Nephron (organoid): ENCODE results near the gene PIK3R5.

Experiments used
- H3K27ac Mint-ChIP-seq, 3 experiments: 2 replicates each; pipeline ENCODE4 v1.8.0; 2020; ENCODE audit warnings: mixed read lengths in 3 of 3, mild to moderate bottlenecking in 2 of 3, moderate library complexity in 1 of 3
- H3K27me3 Mint-ChIP-seq: 2 replicates; pipeline ENCODE4 v1.8.0; 2021; ENCODE audit warnings: low read depth, mild to moderate bottlenecking, moderate library complexity, mixed read lengths
- H3K36me3 Mint-ChIP-seq: 2 replicates; pipeline ENCODE4 v1.8.0; 2020; ENCODE audit warnings: low read depth, mixed read lengths
- H3K4me1 Mint-ChIP-seq: 2 replicates; pipeline ENCODE4 v1.8.0; 2020; ENCODE audit warnings: mixed read lengths
- H3K4me3 Mint-ChIP-seq, 3 experiments: 2 replicates each; pipeline ENCODE4 v1.8.0; 2020; ENCODE audit warnings: mild to moderate bottlenecking in 3 of 3, mixed read lengths in 3 of 3, moderate library complexity in 2 of 3
- H3K9me3 Mint-ChIP-seq: 2 replicates; pipeline ENCODE4 v1.8.0; 2020; ENCODE audit warnings: mixed read lengths
- TF ChIP-seq, protein P1 (sequence below), 3 experiments: fragments of 200-600 bp; sonication (generic); IDR thresholded peaks; one replicate each; pipeline ENCODE4 v1.5.0; 2021; ENCODE audit warnings: antibody characterized with exemption in 3 of 3; ENCODE audit not compliant: unreplicated experiment in 3 of 3

Gene PIK3R5

DNA sequence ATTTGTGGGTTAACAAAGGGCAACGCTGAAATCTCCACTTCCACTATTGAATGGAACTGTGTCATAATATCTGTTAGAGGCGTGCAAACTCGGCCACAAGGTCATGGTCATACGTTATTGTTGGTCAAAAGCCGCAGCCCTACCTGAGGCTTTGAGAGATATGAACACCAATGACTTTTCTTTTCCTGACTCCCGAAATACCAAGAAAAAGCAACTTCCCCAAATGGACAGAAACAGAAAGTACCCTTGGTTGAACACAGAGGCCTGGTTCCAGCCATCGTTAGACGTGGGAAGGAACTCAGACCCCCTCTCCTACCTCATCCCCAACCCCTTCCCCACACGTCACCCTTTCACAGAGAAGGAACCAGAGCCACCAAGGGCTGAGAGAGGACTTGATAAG is 1.4 kb upstream of the PIK3R5 start:
- Mint-ChIP-seq H3K27ac (no peak overlapping the region), H3K4me1 (no peaks in the 10 kb centered on the region), H3K4me3 (peak overlapping the region; percentile 3 to 46 (median 40)), H3K9me3 (peaks cover 24% of the 10 kb centered on the region), H3K36me3 (peaks cover 3% of the 10 kb centered on the region), H3K27me3 (peaks cover 59% of the 10 kb centered on the region)
- TF ChIP-seq, protein P1, sequence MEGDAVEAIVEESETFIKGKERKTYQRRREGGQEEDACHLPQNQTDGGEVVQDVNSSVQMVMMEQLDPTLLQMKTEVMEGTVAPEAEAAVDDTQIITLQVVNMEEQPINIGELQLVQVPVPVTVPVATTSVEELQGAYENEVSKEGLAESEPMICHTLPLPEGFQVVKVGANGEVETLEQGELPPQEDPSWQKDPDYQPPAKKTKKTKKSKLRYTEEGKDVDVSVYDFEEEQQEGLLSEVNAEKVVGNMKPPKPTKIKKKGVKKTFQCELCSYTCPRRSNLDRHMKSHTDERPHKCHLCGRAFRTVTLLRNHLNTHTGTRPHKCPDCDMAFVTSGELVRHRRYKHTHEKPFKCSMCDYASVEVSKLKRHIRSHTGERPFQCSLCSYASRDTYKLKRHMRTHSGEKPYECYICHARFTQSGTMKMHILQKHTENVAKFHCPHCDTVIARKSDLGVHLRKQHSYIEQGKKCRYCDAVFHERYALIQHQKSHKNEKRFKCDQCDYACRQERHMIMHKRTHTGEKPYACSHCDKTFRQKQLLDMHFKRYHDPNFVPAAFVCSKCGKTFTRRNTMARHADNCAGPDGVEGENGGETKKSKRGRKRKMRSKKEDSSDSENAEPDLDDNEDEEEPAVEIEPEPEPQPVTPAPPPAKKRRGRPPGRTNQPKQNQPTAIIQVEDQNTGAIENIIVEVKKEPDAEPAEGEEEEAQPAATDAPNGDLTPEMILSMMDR (IDR thresholded peaks at IDR 0.05; ENCODE audit: unreplicated experiment in 3 of 3): no peak

DNA sequence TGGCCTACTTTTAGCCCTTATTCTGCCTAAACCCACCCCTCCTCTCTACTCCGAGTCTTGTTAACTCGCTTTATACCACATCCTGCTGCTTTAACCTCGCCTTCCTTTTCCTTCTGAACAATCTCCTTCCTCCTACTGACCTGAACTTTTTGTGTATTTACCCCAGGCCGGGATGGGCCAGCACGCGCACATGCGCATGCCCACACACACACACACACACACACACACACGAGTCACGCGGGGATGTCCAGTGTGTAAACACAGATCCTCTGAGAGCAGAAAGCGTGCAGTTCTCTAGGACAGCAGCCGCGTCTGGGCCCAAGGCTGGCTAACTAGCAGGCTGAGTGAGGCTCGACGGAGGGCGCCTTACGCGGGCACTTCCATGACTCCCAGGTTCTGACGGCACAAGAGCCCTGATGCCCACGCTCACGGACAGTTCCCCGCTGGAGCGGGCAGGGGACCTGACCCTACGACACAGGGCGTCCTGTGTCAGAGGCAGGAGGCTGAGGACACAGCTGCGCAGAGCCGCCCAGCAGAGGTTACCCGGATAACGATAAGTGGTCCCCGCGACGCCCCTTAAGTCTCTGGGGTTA is 610 bp downstream of the PIK3R5 start:
- TF ChIP-seq, protein P1 (IDR thresholded peaks at IDR 0.05; ENCODE audit: unreplicated experiment in 3 of 3): no peak
- Mint-ChIP-seq H3K4me1 (no peaks in the 10 kb centered on the region), H3K27me3 (peaks cover 66% of the 10 kb centered on the region), H3K4me3 (peak overlapping the region in 2 of 3 experiments; percentile 29 to 45), H3K36me3 (peaks cover 3% of the 10 kb centered on the region), H3K27ac (no peak overlapping the region), H3K9me3 (peaks cover 17% of the 10 kb centered on the region)

GRCh38 chr17:8963647-8964258 is 1.8 kb downstream of the PIK3R5 start:
- H3K36me3 Mint-ChIP-seq: peaks cover 3% of the 10 kb centered on the region
- peak overlapping the region in 1 of 3 experiments; percentile 18 for H3K4me3 Mint-ChIP-seq
- TF ChIP-seq, protein P1 (IDR thresholded peaks at IDR 0.05; ENCODE audit: unreplicated experiment in 3 of 3): no peak
- no peak overlapping the region for H3K27ac Mint-ChIP-seq
- H3K27me3 Mint-ChIP-seq: peaks cover 75% of the 10 kb centered on the region
- no peaks in the 10 kb centered on the region for H3K4me1 Mint-ChIP-seq
- peaks cover 17% of the 10 kb centered on the region for H3K9me3 Mint-ChIP-seq

- TF ChIP-seq, protein P1 (IDR thresholded peaks at IDR 0.05; ENCODE audit: unreplicated experiment in 3 of 3): no peak
- Mint-ChIP-seq H3K9me3 (peaks cover 12% of the 10 kb centered on the region), H3K27me3 (peaks cover 72% of the 10 kb centered on the region), H3K4me3 (no peak overlapping the region), H3K4me1 (no peaks in the 10 kb centered on the region), H3K36me3 (peaks cover 3% of the 10 kb centered on the region), H3K27ac (no peak overlapping the region)
These were observed 2.5 kb downstream of the PIK3R5 start for GRCh38 chr17:8963014-8963413.

- Mint-ChIP-seq H3K27ac (no peak overlapping the region), H3K9me3 (peaks cover 3% of the 10 kb centered on the region), H3K36me3 (peaks cover 3% of the 10 kb centered on the region), H3K4me3 (no peak overlapping the region), H3K4me1 (no peaks in the 10 kb centered on the region), H3K27me3 (peaks cover 68% of the 10 kb centered on the region)
- TF ChIP-seq, protein P1 (IDR thresholded peaks at IDR 0.05; ENCODE audit: unreplicated experiment in 3 of 3): no peak
These were observed 3.7 kb downstream of the PIK3R5 start for GRCh38 chr17:8961829-8962228.
